Activated CD8-positive, alpha-beta T cell treated with anti-CD3 and anti-CD28 coated beads, Interleukin-2, amount 10 ng/mL, durations not matched to agents 7 days and 5 days (primary cell): ENCODE measurements around the gene HNRNPU. TPM values are rescaled to one million over a fixed set of nuclear protein-coding genes. Genes with fewer than 3 reads are reported as not detected.
A peak's percentile ranks its signal among the peaks of the same experiment; 100 is the strongest.

ENCODE experiments used
- ATAC-seq: fragments of 150-1000 bp; cut with Tn5 transposase; one replicate; pipeline ENCODE4 v1.10.0; 2021; ENCODE audit warnings: moderate library complexity
- CTCF ChIA-PET: fragments of 350-600 bp; sonication (Branson Sonifier 250); formaldehyde crosslinking; loops from one replicate; lab custom pipeline; 2021; ENCODE audit warnings: antibody characterized with exemption; lab: Charles Lee
- POLR2A ChIA-PET: fragments of 350-600 bp; sonication (Branson Sonifier 250); formaldehyde crosslinking; loops from one replicate; lab custom pipeline; 2021; ENCODE audit warnings: antibody characterized with exemption; lab: Charles Lee
- DNase-seq: peaks from one replicate; pipeline ENCODE4 v3.0.0-alpha.2; 2020
- H3K27ac Mint-ChIP-seq: one replicate; pipeline ENCODE4 v1.8.0; 2021; ENCODE audit warnings: mild to moderate bottlenecking, mixed read lengths
- H3K27me3 Mint-ChIP-seq: one replicate; pipeline ENCODE4 v1.8.0; 2021; ENCODE audit warnings: low read depth, mixed read lengths
- H3K36me3 Mint-ChIP-seq: one replicate; pipeline ENCODE4 v1.8.0; 2021; ENCODE audit warnings: low read depth, mixed read lengths
- H3K4me1 Mint-ChIP-seq: one replicate; pipeline ENCODE4 v1.8.0; 2021; ENCODE audit warnings: low read depth, mixed read lengths
- H3K4me3 Mint-ChIP-seq: one replicate; pipeline ENCODE4 v1.8.0; 2021; ENCODE audit warnings: mild to moderate bottlenecking, mixed read lengths
- H3K9me3 Mint-ChIP-seq: one replicate; pipeline ENCODE4 v1.8.0; 2022; ENCODE audit warnings: mixed read lengths; ENCODE audit not compliant: insufficient read depth
- total RNA-seq, 2 experiments: library from RNA; stranded (reverse); gene quantifications; one replicate each; pipeline ENCODE4 v1.2.3, GENCODE V29; 2021

The HNRNPU gene
- total RNA-seq, 2 experiments from 2014 or later, result 432 to 435 TPM

DNA sequence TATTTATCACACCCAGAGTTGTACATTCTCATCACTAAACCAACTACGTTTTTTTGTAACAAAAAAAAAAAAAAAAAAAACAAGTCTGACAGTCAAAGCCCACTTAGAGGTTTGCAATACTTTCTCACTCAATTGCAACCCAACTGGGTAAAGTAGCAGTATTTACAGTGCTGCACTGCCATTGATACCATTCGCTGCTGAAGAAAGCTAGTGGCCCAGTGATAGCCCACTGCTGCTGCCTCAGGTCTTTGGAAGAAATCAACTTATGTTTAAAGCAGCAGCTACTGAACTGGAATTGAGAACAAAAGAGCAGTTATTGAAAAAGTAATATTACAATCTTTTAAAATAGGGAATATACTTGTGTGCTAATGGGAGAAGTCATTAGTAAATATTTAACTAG, 2.7 kb downstream of the HNRNPU start:
- no peaks in the 10 kb centered on the region for H3K27me3 Mint-ChIP-seq
- POLR2A ChIA-PET, result interaction anchor here (0.9 to 6.6 kb wide), 8 partner anchors 7 to 111 kb away, joined by 3 to 180 read pairs (median 22); partner anchors contain the start of gene COX20
- peak overlapping the region; percentile 84 for H3K27ac Mint-ChIP-seq
- CTCF ChIA-PET, result interaction anchor here (0.8 to 6.8 kb wide), 8 partner anchors 11 to 181 kb away, joined by 3 to 39 read pairs (median 6); partner anchors contain the start of gene COX20
- ATAC-seq (no peak), DNase-seq (no peak)
- peak overlapping the region; percentile 93 for H3K4me3 Mint-ChIP-seq
- peaks cover 62% of the 10 kb centered on the region for H3K36me3 Mint-ChIP-seq
- no peaks in the 10 kb centered on the region for H3K9me3 Mint-ChIP-seq
- peaks cover 61% of the 10 kb centered on the region for H3K4me1 Mint-ChIP-seq

DNA sequence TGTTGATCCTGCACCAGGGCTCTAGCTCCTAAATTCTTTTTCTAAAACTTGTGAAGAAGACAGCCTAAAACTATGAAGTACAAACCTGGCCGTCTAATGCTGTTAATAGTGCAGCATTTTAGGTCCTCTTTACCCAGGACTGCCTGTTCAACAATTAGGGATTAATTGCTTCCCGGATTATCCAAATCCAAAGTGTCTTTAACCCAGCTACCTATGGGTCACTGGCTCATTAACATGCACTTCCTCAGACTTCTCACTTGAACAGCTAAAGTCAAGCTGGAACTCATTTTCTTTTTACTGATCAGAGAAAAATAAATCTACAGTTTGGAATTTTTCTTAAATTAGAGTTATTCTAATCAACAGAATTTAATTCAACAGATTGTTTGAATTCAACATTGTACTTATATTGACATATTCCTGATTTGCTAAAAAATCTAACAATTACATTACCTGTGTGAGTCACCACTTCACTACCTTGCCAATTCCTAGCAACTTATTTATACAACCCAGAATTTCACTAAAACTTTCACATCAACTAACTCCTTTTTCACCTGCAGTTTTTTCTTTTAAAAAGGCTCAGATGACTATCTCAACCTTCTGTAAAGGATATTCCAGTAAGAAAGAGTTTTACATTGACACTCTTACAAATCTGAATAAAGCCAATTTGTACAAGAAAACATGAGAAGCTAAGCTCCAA, 3.3 kb downstream of the HNRNPU start:
- no peak for DNase-seq
- CTCF ChIA-PET, result interaction anchor here (1.1 to 6.8 kb wide), 7 partner anchors 10 to 182 kb away, joined by 4 to 39 read pairs (median 7); partner anchors contain the start of gene COX20
- Mint-ChIP-seq H3K9me3 (no peaks in the 10 kb centered on the region), H3K27ac (peak overlapping the region; percentile 84), H3K4me3 (peak overlapping the region; percentile 93), H3K4me1 (peaks cover 64% of the 10 kb centered on the region), H3K36me3 (peaks cover 69% of the 10 kb centered on the region), H3K27me3 (no peaks in the 10 kb centered on the region)
- POLR2A ChIA-PET, result interaction anchor here (0.9 to 6.6 kb wide), 6 partner anchors 8 to 112 kb away, joined by 3 to 180 read pairs (median 16); partner anchors contain the start of gene COX20
- no peak for ATAC-seq

DNA sequence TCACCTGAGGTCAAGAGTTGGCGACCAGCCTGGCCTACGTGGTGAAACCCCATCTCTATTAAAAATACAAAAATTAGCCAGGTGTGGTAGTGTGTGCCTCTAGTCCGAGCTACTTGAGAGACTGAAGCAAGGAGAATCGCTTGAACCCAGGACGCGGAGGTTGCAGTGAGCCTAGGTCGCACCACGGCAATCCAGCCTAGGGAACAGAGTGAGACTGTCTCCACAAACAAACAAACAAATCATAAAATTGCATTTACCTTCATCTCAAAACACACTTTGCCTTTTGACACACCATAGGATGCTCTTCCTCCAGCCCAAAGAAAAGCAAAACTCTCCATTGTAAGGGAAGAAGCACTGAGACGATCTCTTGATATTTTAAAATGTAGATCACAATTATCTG, 4.3 kb downstream of the HNRNPU start:
- DNase-seq (no peak), ATAC-seq (no peak)
- CTCF ChIA-PET, result interaction anchor here (1.8 to 5.7 kb wide), 3 partner anchors 12 to 183 kb away, joined by 8 to 41 read pairs (median 9); partner anchors contain the start of gene COX20
- Mint-ChIP-seq H3K9me3 (no peaks in the 10 kb centered on the region), H3K4me3 (peak overlapping the region; percentile 93), H3K36me3 (peaks cover 78% of the 10 kb centered on the region), H3K27ac (peak overlapping the region; percentile 26), H3K27me3 (no peaks in the 10 kb centered on the region), H3K4me1 (peaks cover 65% of the 10 kb centered on the region)
- POLR2A ChIA-PET, result interaction anchor here (1.0 to 11.3 kb wide), 4 partner anchors 9 to 25 kb away, joined by 3 to 180 read pairs (median 84); partner anchors contain the start of gene COX20

DNA sequence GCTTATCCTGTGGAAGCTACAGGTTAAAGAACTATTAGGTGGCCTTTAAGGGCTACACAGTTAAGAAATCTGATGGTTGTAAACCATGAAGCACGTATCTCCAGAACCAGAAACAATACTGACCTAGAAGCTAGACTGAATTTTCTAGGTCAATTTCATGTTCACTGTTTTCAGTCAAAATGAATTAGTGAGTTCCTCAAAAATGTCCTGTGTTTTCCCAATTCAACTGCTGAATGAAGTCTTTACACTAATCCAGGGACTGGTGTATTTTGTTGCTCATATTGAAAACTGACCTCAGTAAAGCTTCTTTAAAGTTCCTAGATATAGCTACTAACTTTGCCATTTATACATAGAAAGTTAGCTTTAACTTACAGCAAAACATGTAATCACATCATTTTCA, 6.0 kb downstream of the HNRNPU start:
- no peaks in the 10 kb centered on the region for H3K9me3 Mint-ChIP-seq

DNA sequence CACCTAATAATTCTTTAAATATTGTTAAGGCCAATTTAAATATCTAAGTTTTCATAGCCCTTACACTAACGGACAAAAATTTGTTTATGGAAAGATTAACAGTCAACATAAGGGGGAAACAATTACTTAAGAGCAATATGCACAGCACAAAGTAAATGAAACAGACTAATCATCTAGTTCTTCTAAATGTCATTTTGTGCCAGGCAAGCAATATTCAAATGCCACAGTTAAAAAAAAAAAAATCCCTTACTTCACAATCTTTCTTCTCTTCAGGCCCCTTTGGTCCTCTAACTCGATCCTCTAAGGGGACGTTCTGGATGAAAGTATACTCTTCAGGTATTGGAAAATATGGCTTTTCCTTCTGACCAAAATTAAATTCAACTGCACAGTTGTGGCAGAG, 6.6 kb downstream of the HNRNPU start:
- peaks cover 90% of the 10 kb centered on the region for H3K36me3 Mint-ChIP-seq
- no peak overlapping the region for H3K27ac Mint-ChIP-seq
- DNase-seq (no peak), ATAC-seq (no peak)
- POLR2A ChIA-PET, result interaction anchor here (1.4 to 11.3 kb wide), 2 partner anchors 11 to 19 kb away, joined by 5 to 163 read pairs; partner anchors contain the start of gene COX20
- CTCF ChIA-PET, result interaction anchor here (0.9 to 5.7 kb wide), 4 partner anchors 10 to 185 kb away, joined by 3 to 41 read pairs (median 13); no protein-coding TSS in a partner anchor
- no peaks in the 10 kb centered on the region for H3K27me3 Mint-ChIP-seq
- H3K9me3 Mint-ChIP-seq, result no peaks in the 10 kb centered on the region
- H3K4me3 Mint-ChIP-seq, result no peak overlapping the region
- peaks cover 79% of the 10 kb centered on the region for H3K4me1 Mint-ChIP-seq

More for the DNA sequence above, 6.0 kb downstream of the HNRNPU start:
- ATAC-seq (no peak), DNase-seq (no peak)
- H3K4me1 Mint-ChIP-seq, result peaks cover 78% of the 10 kb centered on the region
- no peak overlapping the region for H3K4me3 Mint-ChIP-seq
- H3K36me3 Mint-ChIP-seq, result peaks cover 89% of the 10 kb centered on the region
- ChIA-PET CTCF (interaction anchor here (0.8 to 5.7 kb wide), 5 partner anchors 10 to 184 kb away, joined by 3 to 41 read pairs (median 4); no protein-coding TSS in a partner anchor), POLR2A (interaction anchor here (11.3 kb wide), 1 partner anchor 20 kb away, joined by 163 read pairs; the partner anchor contains the start of gene COX20)
- H3K27me3 Mint-ChIP-seq, result no peaks in the 10 kb centered on the region
- H3K27ac Mint-ChIP-seq, result peak overlapping the region; percentile 11

DNA sequence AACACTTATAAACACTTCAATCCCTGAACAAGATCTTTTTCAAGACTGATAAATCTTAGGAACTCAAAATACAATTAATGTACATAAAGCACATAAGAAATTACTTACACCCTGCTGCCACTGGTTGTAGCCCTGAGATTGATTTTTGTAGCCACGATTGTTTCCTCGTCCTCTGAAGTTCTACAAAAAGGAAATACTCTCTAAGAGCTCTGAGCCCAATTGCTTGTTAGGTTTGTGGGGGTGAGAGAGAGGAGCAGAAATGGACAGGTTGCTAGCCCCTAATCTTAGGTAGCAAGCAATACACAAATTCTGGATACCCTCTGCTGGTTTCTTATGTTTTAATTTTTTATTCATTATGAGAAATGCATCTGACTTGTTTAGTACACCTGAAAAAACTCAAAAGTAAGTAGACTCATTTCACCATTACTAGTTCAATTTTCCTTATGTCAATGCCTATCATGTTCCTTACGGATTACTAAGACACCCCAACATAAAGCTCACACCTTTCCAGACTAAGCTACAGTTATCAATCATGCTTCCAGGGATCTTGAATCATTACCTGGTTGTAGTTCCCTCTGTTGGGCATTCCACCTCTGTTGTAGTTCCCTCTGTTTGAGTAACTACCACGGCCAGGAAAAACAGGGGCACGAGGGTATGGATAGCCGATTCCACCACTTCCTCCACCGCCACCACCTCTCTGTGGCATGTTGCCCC, 9.3 kb downstream of the HNRNPU start:
- no peaks in the 10 kb centered on the region for H3K9me3 Mint-ChIP-seq
- H3K27me3 Mint-ChIP-seq, result no peaks in the 10 kb centered on the region

DNA sequence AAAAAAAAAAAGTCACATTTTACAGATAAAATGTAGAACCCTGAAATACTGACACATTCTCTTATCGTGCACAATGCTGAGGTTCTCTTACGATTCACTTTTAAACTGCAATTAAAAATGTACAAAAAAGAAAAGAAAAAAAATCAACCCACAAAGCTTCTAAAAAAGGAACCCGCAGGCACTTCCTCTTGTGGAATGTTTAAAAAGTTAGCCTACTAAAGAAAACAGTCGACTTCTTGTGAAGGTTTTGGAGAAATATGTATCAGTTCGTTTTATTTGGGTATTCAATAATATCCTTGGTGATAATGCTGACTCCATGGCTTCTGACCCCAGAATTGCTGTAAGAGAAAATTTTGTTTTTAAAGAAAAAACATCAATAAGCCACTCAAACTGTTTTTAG, 10.2 kb downstream of the HNRNPU start:
- no peaks in the 10 kb centered on the region for H3K9me3 Mint-ChIP-seq
- ChIA-PET CTCF (interaction anchor here (1.3 to 3.3 kb wide), 4 partner anchors 10 to 188 kb away, joined by 4 to 15 read pairs (median 6); partner anchors contain the start of gene HNRNPU), POLR2A (interaction anchor here (4.1 to 11.3 kb wide), 2 partner anchors 9 to 15 kb away, joined by 33 to 163 read pairs; partner anchors contain the start of genes COX20 and HNRNPU)
- peaks cover 85% of the 10 kb centered on the region for H3K4me1 Mint-ChIP-seq
- H3K27me3 Mint-ChIP-seq, result no peaks in the 10 kb centered on the region
- DNase-seq (no peak), ATAC-seq (no peak)
- peak overlapping the region; percentile 48 for H3K4me3 Mint-ChIP-seq
- H3K27ac Mint-ChIP-seq, result peak overlapping the region; percentile 69
- H3K36me3 Mint-ChIP-seq, result peaks cover 90% of the 10 kb centered on the region

More for the DNA sequence above, 9.3 kb downstream of the HNRNPU start:
- POLR2A ChIA-PET, result interaction anchor here (1.0 to 11.3 kb wide), 3 partner anchors 9 to 116 kb away, joined by 3 to 163 read pairs (median 33); partner anchors contain the start of genes COX20 and HNRNPU
- peak overlapping the region; percentile 72 for H3K27ac Mint-ChIP-seq
- ATAC-seq, result peak; percentile 62
- CTCF ChIA-PET, result interaction anchor here (0.9 to 5.7 kb wide), 8 partner anchors 9 to 203 kb away, joined by 3 to 41 read pairs (median 8); partner anchors contain the start of gene HNRNPU
- peaks cover 83% of the 10 kb centered on the region for H3K4me1 Mint-ChIP-seq
- DNase-seq, result no peak
- H3K36me3 Mint-ChIP-seq, result peaks cover 89% of the 10 kb centered on the region
- H3K4me3 Mint-ChIP-seq, result peak overlapping the region; percentile 48

DNA sequence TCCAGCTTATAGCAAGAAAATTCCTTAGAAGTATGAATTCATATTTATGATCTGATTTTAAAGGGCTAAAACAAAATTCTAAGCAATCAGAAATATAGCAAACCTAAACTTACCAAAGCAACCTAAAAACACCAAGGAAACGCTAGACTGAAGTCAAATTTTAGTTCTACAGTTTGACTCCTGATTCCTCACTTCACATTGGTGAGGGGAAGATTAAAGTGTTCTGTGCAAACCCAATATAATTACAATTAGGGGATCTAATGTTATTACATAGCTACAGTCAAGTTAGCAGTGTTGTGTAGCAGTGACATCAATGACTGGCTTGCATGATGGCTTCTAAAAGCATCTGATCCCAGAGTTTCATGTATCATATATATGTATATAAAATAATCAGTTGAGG, 11.6 kb downstream of the HNRNPU start:
- peaks cover 90% of the 10 kb centered on the region for H3K36me3 Mint-ChIP-seq
- no peak for DNase-seq
- no peaks in the 10 kb centered on the region for H3K27me3 Mint-ChIP-seq
- peak overlapping the region; percentile 63 for H3K27ac Mint-ChIP-seq
- H3K4me3 Mint-ChIP-seq, result no peak overlapping the region
- ChIA-PET POLR2A (interaction anchor here (1.1 to 11.3 kb wide), 3 partner anchors 9 to 14 kb away, joined by 3 to 163 read pairs (median 33); partner anchors contain the start of genes COX20 and HNRNPU), CTCF (interaction anchor here (1.4 to 3.3 kb wide), 2 partner anchors 11 to 190 kb away, joined by 4 to 15 read pairs; partner anchors contain the start of gene HNRNPU)
- H3K9me3 Mint-ChIP-seq, result no peaks in the 10 kb centered on the region
- H3K4me1 Mint-ChIP-seq, result peaks cover 77% of the 10 kb centered on the region
- no peak for ATAC-seq

DNA sequence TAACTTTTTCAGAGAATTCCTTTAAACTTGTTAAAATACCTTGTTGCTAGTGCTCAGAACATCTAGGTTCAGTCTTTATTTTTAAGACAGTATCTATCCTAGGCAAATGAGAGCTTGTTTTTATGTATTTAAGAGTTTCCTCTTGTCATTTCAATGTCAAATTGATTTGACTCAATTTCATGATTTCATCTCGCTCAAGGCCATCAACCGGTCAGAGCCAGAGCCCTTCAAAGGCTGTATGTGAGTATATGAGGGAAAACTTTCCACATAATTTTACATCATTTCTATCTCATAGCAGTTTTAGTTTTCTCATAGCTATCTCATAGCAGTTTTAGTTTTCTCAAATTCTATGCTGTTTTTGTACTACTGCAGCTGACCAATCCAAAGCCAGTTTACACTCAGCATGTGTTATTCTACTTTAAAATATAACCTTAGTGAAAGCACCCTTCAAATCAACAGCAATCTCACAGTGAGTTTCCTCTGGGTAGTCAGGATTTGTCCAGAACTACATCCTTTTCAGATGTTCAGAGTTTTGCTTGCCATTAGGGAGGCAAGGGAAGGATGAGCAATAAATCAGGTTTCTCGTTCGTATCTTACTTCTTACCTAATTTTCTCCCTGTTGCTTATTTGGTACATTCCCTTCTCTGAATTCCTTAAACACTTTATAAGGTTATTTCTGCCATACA, 12.7 kb downstream of the HNRNPU start:
- Mint-ChIP-seq H3K27me3 (no peaks in the 10 kb centered on the region), H3K4me1 (peaks cover 70% of the 10 kb centered on the region), H3K9me3 (no peaks in the 10 kb centered on the region), H3K36me3 (peaks cover 84% of the 10 kb centered on the region), H3K4me3 (no peak overlapping the region), H3K27ac (no peak overlapping the region)
- POLR2A ChIA-PET, result interaction anchor here (1.0 to 11.3 kb wide), 3 partner anchors 9 to 13 kb away, joined by 3 to 163 read pairs (median 13); partner anchors contain the start of genes COX20 and HNRNPU
- ATAC-seq (no peak), DNase-seq (no peak)
- CTCF ChIA-PET, result interaction anchor here (0.8 to 3.3 kb wide), 4 partner anchors 10 to 191 kb away, joined by 3 to 15 read pairs (median 6); no protein-coding TSS in a partner anchor

DNA sequence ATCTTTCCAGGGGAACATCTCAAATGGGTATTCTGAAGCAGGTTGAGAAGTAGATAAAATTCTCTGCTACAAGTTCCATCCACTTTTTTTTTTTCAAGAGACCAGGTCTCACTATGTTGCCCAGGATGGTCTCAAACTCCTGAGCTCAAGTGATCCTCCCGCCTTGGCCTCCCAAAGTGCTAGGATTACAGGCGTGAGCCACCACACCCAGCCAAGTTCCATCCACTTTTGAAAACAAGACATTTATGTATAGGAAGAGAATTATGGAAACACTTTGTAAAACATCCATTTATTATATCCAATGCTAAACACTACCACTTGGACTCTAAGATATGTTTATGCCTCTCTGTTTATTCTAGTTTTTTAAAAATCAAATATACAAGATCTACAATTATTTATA, 13.4 kb downstream of the HNRNPU start:
- ATAC-seq, result no peak
- Mint-ChIP-seq H3K27me3 (no peaks in the 10 kb centered on the region), H3K9me3 (no peaks in the 10 kb centered on the region), H3K4me1 (peaks cover 68% of the 10 kb centered on the region), H3K4me3 (no peak overlapping the region), H3K36me3 (peaks cover 82% of the 10 kb centered on the region), H3K27ac (peak overlapping the region; percentile 63)
- ChIA-PET POLR2A (interaction anchor here (1.0 to 11.3 kb wide), 4 partner anchors 9 to 13 kb away, joined by 3 to 163 read pairs (median 9); partner anchors contain the start of genes COX20 and HNRNPU), CTCF (interaction anchor here (0.8 to 3.3 kb wide), 5 partner anchors 11 to 192 kb away, joined by 3 to 15 read pairs (median 4); no protein-coding TSS in a partner anchor)
- DNase-seq, result no peak
